ENCODE measurements around the gene MYO3A.

DNA sequence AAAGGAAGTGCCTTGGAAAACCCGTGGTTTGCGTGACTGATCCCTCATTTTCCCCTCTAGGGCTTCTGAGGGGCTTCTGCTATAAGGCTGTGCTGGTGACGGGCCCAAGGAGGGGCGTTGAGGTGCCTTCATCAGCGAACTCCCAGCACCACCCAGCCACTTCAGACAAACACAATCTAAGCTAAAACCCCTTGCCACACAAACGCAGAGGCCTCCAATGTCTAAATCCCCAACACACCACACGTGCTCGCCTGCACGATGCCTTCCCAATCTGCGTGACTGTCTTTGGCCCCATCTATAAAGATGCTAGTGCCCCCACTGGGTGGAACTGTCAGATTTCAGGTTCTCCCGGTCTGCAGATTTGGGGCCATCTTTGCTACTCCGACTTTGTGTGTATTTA, 278.5 kb downstream of the MYO3A start:
- TF ChIP-seq, protein P1, sequence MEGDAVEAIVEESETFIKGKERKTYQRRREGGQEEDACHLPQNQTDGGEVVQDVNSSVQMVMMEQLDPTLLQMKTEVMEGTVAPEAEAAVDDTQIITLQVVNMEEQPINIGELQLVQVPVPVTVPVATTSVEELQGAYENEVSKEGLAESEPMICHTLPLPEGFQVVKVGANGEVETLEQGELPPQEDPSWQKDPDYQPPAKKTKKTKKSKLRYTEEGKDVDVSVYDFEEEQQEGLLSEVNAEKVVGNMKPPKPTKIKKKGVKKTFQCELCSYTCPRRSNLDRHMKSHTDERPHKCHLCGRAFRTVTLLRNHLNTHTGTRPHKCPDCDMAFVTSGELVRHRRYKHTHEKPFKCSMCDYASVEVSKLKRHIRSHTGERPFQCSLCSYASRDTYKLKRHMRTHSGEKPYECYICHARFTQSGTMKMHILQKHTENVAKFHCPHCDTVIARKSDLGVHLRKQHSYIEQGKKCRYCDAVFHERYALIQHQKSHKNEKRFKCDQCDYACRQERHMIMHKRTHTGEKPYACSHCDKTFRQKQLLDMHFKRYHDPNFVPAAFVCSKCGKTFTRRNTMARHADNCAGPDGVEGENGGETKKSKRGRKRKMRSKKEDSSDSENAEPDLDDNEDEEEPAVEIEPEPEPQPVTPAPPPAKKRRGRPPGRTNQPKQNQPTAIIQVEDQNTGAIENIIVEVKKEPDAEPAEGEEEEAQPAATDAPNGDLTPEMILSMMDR (conservative IDR thresholded peaks at IDR 0.05 in 1 of 2, IDR thresholded peaks at IDR 0.05 in 1 of 2; ENCODE audit: low read depth in 1 of 2, low read length in 2 of 2), result no peak
- TF ChIP-seq EZH2 (IDR thresholded peaks at IDR 0.05; ENCODE audit: low read length, missing control alignments), result no peak

All from fibroblast of lung (primary cell).